Calu3 (cell line): Measurements from ENCODE around the gene LRG1. TPM values are rescaled to one million over a fixed set of nuclear protein-coding genes. Genes with fewer than 3 reads are reported as not detected.
A peak's percentile ranks its signal among the peaks of the same experiment; 100 is the strongest.

ENCODE experiments used
- BruUV-seq: library from RNA; stranded (reverse); fragments of 400-500 nt; replicated peaks from 2 replicates; lab custom pipeline; 2021; lab: Mats Ljungman, UMichigan
- CTCF ChIA-PET: fragments of 300-600 bp; sonication (Branson Sonifier 250); formaldehyde crosslinking; loops from one replicate; lab custom pipeline; 2022; ENCODE audit warnings: antibody characterized with exemption; lab: Charles Lee
- DNase-seq: peaks from one replicate; pipeline ENCODE4 v3.0.0; 2022
- H3K27ac Mint-ChIP-seq: one replicate; pipeline ENCODE4 v1.8.0; 2022; ENCODE audit warnings: mixed read lengths; ENCODE audit not compliant: unreplicated experiment
- H3K27me3 Mint-ChIP-seq: one replicate; pipeline ENCODE4 v1.8.0; 2022; ENCODE audit warnings: mixed read lengths; ENCODE audit not compliant: unreplicated experiment
- H3K36me3 Mint-ChIP-seq: one replicate; pipeline ENCODE4 v1.8.0; 2022; ENCODE audit warnings: mild to moderate bottlenecking, moderate library complexity, mixed read lengths; ENCODE audit not compliant: insufficient read depth, unreplicated experiment
- H3K4me1 Mint-ChIP-seq: one replicate; pipeline ENCODE4 v1.8.0; 2022; ENCODE audit warnings: mild to moderate bottlenecking, low read depth, mixed read lengths; ENCODE audit not compliant: unreplicated experiment
- H3K4me3 Mint-ChIP-seq: one replicate; pipeline ENCODE4 v1.8.0; 2022; ENCODE audit warnings: mild to moderate bottlenecking, low read depth, moderate library complexity, mixed read lengths; ENCODE audit not compliant: unreplicated experiment
- H3K9me3 Mint-ChIP-seq: one replicate; pipeline ENCODE4 v1.8.0; 2022; ENCODE audit warnings: low read depth, mixed read lengths; ENCODE audit not compliant: unreplicated experiment
- CTCF ChIP-seq: fragments of 200-600 bp; IDR thresholded peaks from one replicate; pipeline ENCODE4 v1.8.0; 2022; ENCODE audit warnings: antibody characterized with exemption; ENCODE audit not compliant: unreplicated experiment
- intact Hi-C: fragments of 100-400 bp; cut with micrococcal nuclease; formaldehyde crosslinking; loops from one replicate; pipeline ENCODE4 v1.10.0; 2022; ENCODE audit not compliant: unreplicated experiment
- total RNA-seq: library from RNA; stranded (reverse); gene quantifications from 2 replicates; pipeline ENCODE4 v1.2.3, GENCODE V29; 2022

LRG1 gene
- total RNA-seq, 1 experiment from 2014 or later = 28.5 TPM

- no peak overlapping the region for H3K27ac Mint-ChIP-seq
- DNase-seq = peak; percentile 69
- CTCF ChIA-PET = interaction anchor here (0.6 to 1.3 kb wide), 7 partner anchors 10 to 257 kb away, joined by 3 to 9 read pairs (median 5); partner anchors contain the start of genes CHAF1A, HDGFL2 and PLIN5
- TF ChIP-seq CTCF = peak; percentile 31
- H3K36me3 Mint-ChIP-seq = no peaks in the 10 kb centered on the region
- peaks cover 10% of the 10 kb centered on the region for H3K4me1 Mint-ChIP-seq
- H3K4me3 Mint-ChIP-seq = no peak overlapping the region
- no TSS peak for BruUV-seq
- peaks cover 9% of the 10 kb centered on the region for H3K27me3 Mint-ChIP-seq
- H3K9me3 Mint-ChIP-seq = no peaks in the 10 kb centered on the region
- intact Hi-C loops = no loop called here
These were observed 14.9 kb downstream of the LRG1 start for GRCh38 chr19:4524808-4525562.

- H3K36me3 Mint-ChIP-seq = no peaks in the 10 kb centered on the region
- CTCF ChIA-PET = interaction anchor here (0.5 to 1.3 kb wide), 3 partner anchors 12 to 631 kb away, joined by 3 to 8 read pairs (median 4); partner anchors contain the start of genes PLIN5 and SEMA6B
These were observed 16.3 kb downstream of the LRG1 start for GRCh38 chr19:4523306-4524110.

GRCh38 chr19:4522291-4523002 is 17.4 kb downstream of the LRG1 start:
- Mint-ChIP-seq H3K27ac (no peak overlapping the region), H3K9me3 (no peaks in the 10 kb centered on the region), H3K4me1 (peaks cover 18% of the 10 kb centered on the region), H3K36me3 (no peaks in the 10 kb centered on the region), H3K4me3 (no peak overlapping the region), H3K27me3 (no peaks in the 10 kb centered on the region)
- BruUV-seq = no TSS peak
- DNase-seq = no peak
- no peak for TF ChIP-seq CTCF
- CTCF ChIA-PET = interaction anchor here (0.5 to 1.3 kb wide), 3 partner anchors 13 to 630 kb away, joined by 3 to 8 read pairs (median 4); partner anchors contain the start of genes PLIN5 and SEMA6B
- intact Hi-C loops = no loop called here

More at GRCh38 chr19:4523306-4524110, 16.3 kb downstream of the LRG1 start:
- no peak overlapping the region for H3K27ac Mint-ChIP-seq
- no peaks in the 10 kb centered on the region for H3K9me3 Mint-ChIP-seq
- no peaks in the 10 kb centered on the region for H3K27me3 Mint-ChIP-seq
- BruUV-seq = no TSS peak
- intact Hi-C loops = no loop called here
- peak; percentile 62 for DNase-seq
- no peak overlapping the region for H3K4me3 Mint-ChIP-seq
- H3K4me1 Mint-ChIP-seq = peaks cover 16% of the 10 kb centered on the region
- TF ChIP-seq CTCF = peak; percentile 76

- Mint-ChIP-seq H3K4me1 (peaks cover 18% of the 10 kb centered on the region), H3K27me3 (no peaks in the 10 kb centered on the region), H3K27ac (no peak overlapping the region), H3K9me3 (no peaks in the 10 kb centered on the region), H3K4me3 (no peak overlapping the region), H3K36me3 (no peaks in the 10 kb centered on the region)
- intact Hi-C loops = no loop called here
- DNase-seq = no peak
- no TSS peak for BruUV-seq
- CTCF ChIA-PET = interaction anchor here (0.6 kb wide), 1 partner anchor 1545 kb away, joined by 3 read pairs; the partner anchor contains the start of gene TLE6
- no peak for TF ChIP-seq CTCF
These were observed 18.0 kb downstream of the LRG1 start for GRCh38 chr19:4521888-4522242.
